SK-N-SH (cell line): ENCODE measurements around the gene SSTR3. TPM values are rescaled to one million over a fixed set of nuclear protein-coding genes. Genes with fewer than 3 reads are reported as not detected.

Source experiments
- CTCF ChIA-PET: fragments of 300-600, 350-600 bp; formaldehyde crosslinking; extraction: SDS; loops from one replicate; lab custom pipeline; 2021; lab: Yijun Ruan, JAX
- POLR2A ChIA-PET: fragments of 350-600 bp; sonication (Branson Sonifier 250); formaldehyde crosslinking; extraction: SDS; loops from one replicate; lab custom pipeline; 2020; ENCODE audit warnings: antibody characterized with exemption, inconsistent platforms; lab: Yijun Ruan, JAX
- DNase-seq: peaks from one replicate; pipeline ENCODE4 v3.0.0; 2012
- H2AFZ ChIP-seq: fragments of 200-600 bp; sonication (generic); 2 replicates; pipeline ENCODE4 v1.8.1; 2016; ENCODE audit warnings: antibody characterized with exemption, mild to moderate bottlenecking, low read depth
- H3F3A ChIP-seq: fragments of 200-600 bp; sonication (generic); replicated peaks from 2 replicates; pipeline ENCODE3; 2016; ENCODE audit warnings: antibody characterized with exemption, mild to moderate bottlenecking; ENCODE audit not compliant: insufficient read depth
- H3K27ac ChIP-seq, 2 experiments: fragments of 200-500 bp in 1 of 2; fragments of 200-600 bp in 1 of 2; sonication (Bioruptor generic) in 1 of 2; sonication (generic), shearing (Covaris generic) in 1 of 2; 2 replicates each; pipeline versions ENCODE4 v1.5.1 to v1.6.1; 2014 to 2016; ENCODE audit warnings: low read depth in 2 of 2, inconsistent platforms in 1 of 2, low read length in 1 of 2, mild to moderate bottlenecking in 1 of 2, mixed read lengths in 1 of 2
- H3K27me3 ChIP-seq: fragments of 200-600 bp; sonication (generic), shearing (Covaris generic); 2 replicates; pipeline ENCODE4 v1.6.1; 2016; ENCODE audit warnings: mixed run types; ENCODE audit not compliant: insufficient read depth
- H3K36me3 ChIP-seq, 2 experiments: fragments of 200-500 bp in 1 of 2; fragments of 200-600 bp in 1 of 2; sonication (Bioruptor generic) in 1 of 2; sonication (generic) in 1 of 2; replicated peaks in 1 of 2; 2 replicates each; pipeline versions ENCODE3 to v1.5.1; 2014 to 2016; ENCODE audit warnings: low read length in 1 of 2, mild to moderate bottlenecking in 1 of 2; ENCODE audit not compliant: insufficient read depth in 2 of 2, control insufficient read depth in 1 of 2
- H3K4me1 ChIP-seq, 2 experiments: fragments of 200-500 bp in 1 of 2; fragments of 200-600 bp in 1 of 2; sonication (Bioruptor generic) in 1 of 2; sonication (generic), shearing (Covaris generic) in 1 of 2; 2 replicates each; pipeline versions ENCODE4 v1.5.1 to v1.6.1; 2014 to 2016; ENCODE audit warnings: low read depth in 1 of 2, low read length in 1 of 2, mixed run types in 1 of 2; ENCODE audit not compliant: insufficient read depth in 2 of 2, control insufficient read depth in 1 of 2
- H3K4me2 ChIP-seq: fragments of 200-600 bp; sonication (generic), shearing (Covaris generic); 2 replicates; pipeline ENCODE4 v1.6.1; 2017; ENCODE audit warnings: mixed run types
- H3K4me3 ChIP-seq, 2 experiments: fragments of 200-500 bp in 1 of 2; fragments of 200-600 bp in 1 of 2; sonication (Bioruptor generic) in 1 of 2; sonication (generic), shearing (Covaris generic) in 1 of 2; 2 replicates each; pipeline versions ENCODE4 v1.5.1 to v1.8.1; 2014 to 2016; ENCODE audit warnings: low read depth in 2 of 2, inconsistent platforms in 1 of 2, low read length in 1 of 2, mild to moderate bottlenecking in 1 of 2, mixed read lengths in 1 of 2, moderate library complexity in 1 of 2
- H3K79me2 ChIP-seq: fragments of 200-600 bp; sonication (generic); 2 replicates; pipeline ENCODE4 v1.8.1; 2017; ENCODE audit warnings: mild to moderate bottlenecking; ENCODE audit not compliant: insufficient read depth
- H3K9ac ChIP-seq: fragments of 200-600 bp; sonication (generic); 2 replicates; pipeline ENCODE4 v1.6.1; 2017; ENCODE audit warnings: mixed run types
- H3K9me2 ChIP-seq: fragments of 200-600 bp; sonication (generic); 2 replicates; pipeline ENCODE4 v1.6.1; 2017; ENCODE audit warnings: mixed run types
- H3K9me3 ChIP-seq: fragments of 200-600 bp; sonication (generic); 2 replicates; pipeline ENCODE4 v1.6.1; 2017; ENCODE audit warnings: mixed run types, mild to moderate bottlenecking, moderate library complexity
- H4K20me1 ChIP-seq: fragments of 200-600 bp; sonication (generic); 2 replicates; pipeline ENCODE4 v1.6.1; 2017; ENCODE audit warnings: mild to moderate bottlenecking, mixed run types; ENCODE audit not compliant: insufficient read depth
- ELF1 ChIP-seq: IDR thresholded peaks from 2 replicates; pipeline ENCODE4 v1.4.0; 2012
- GABPA ChIP-seq: IDR thresholded peaks from 2 replicates; pipeline ENCODE4 v1.4.0; 2012; ENCODE audit warnings: low read depth, mild to moderate bottlenecking
- IRF3 ChIP-seq: fragments of 150-350 bp; IDR thresholded peaks from 2 replicates; pipeline ENCODE4 v1.6.1; 2016; ENCODE audit warnings: mild to moderate bottlenecking, low read depth, low read length
- MAX ChIP-seq: IDR thresholded peaks from 2 replicates; pipeline ENCODE4 v1.4.0; 2012; ENCODE audit warnings: low read depth
- PBX3 ChIP-seq: IDR thresholded peaks from 2 replicates; pipeline ENCODE4; 2012
- RAD21 ChIP-seq: IDR thresholded peaks from 2 replicates; pipeline ENCODE4 v1.6.1; 2012; ENCODE audit warnings: mild to moderate bottlenecking, low read length
- REST ChIP-seq: IDR thresholded peaks from 2 replicates; pipeline ENCODE4 v1.6.1; 2012; ENCODE audit warnings: mild to moderate bottlenecking, low read depth, low read length, moderate library complexity
- RFX5 ChIP-seq: IDR thresholded peaks from 2 replicates; pipeline ENCODE4 v1.6.1; 2012; ENCODE audit warnings: mild to moderate bottlenecking, improper control_type of control experiment, low read length
- SIN3A ChIP-seq: IDR thresholded peaks from 2 replicates; pipeline ENCODE4 v1.6.1; 2012; ENCODE audit warnings: low read depth, mild to moderate bottlenecking, low read length, moderate library complexity, borderline replicate concordance
- SMC3 ChIP-seq: IDR thresholded peaks from 2 replicates; pipeline ENCODE4 v1.6.1; 2012; ENCODE audit warnings: low read depth, low read length, improper control_type of control experiment
- TEAD4 ChIP-seq: IDR thresholded peaks from 2 replicates; pipeline ENCODE4 v1.4.0; 2012; ENCODE audit warnings: mild to moderate bottlenecking, borderline replicate concordance; ENCODE audit not compliant: insufficient read depth
- YY1 ChIP-seq: IDR thresholded peaks from 2 replicates; pipeline ENCODE4 v1.4.0; 2012; ENCODE audit warnings: low read depth, mild to moderate bottlenecking
- WGBS: methylation state at CpG from one replicate; pipeline ENCODE4 v1.1.6; 2017; ENCODE audit warnings: low lambda C conversion rate; 5-methylcytosine and 5-hydroxymethylcytosine counted together
- polyA plus RNA-seq, 3 experiments: library from polyadenylated mRNA; depleted of rRNA; stranded (reverse); fragments of >200 nt; gene quantifications; 2 replicates each; pipeline ENCODE4 v1.2.3, GENCODE V29; 2012

Gene SSTR3
- polyA plus RNA-seq, 1 of the 3 experiments (the other 2 are of a cell fraction): not detected

- TF ChIP-seq REST (no peak), ELF1 (no peak), RFX5 (no peak)
- TF ChIP-seq, all 33 proteins: peak for 0
These were observed 11.8 kb upstream of the SSTR3 start (continued) for GRCh38 chr22:37223965-37224551.

GRCh38 chr22:37222440-37222971 lies 10.2 kb upstream of the SSTR3 start:
- POLR2A ChIA-PET: no interaction called here
- CTCF ChIA-PET: interaction anchor here (0.9 to 3.4 kb wide), 2 partner anchors 23 to 37 kb away, joined by 3 to 10 read pairs; no protein-coding TSS in a partner anchor
- Histone ChIP-seq H4K20me1 (no peaks in the 10 kb centered on the region), H3K36me3 (no peaks in the 10 kb centered on the region), H2AFZ (no peak overlapping the region), H3K9me2 (no peaks in the 10 kb centered on the region), H3K4me3 (no peak overlapping the region), H3K27me3 (no peaks in the 10 kb centered on the region; the same call in 1 of the 2 replicates), H3K9me3 (no peaks in the 10 kb centered on the region), H3K4me2 (no peak overlapping the region), H3K4me1 (no peaks in the 10 kb centered on the region), H3F3A (peaks cover 5% of the 10 kb centered on the region), H3K27ac (no peak overlapping the region), H3K79me2 (no peaks in the 10 kb centered on the region), H3K9ac (no peak overlapping the region)
- DNase-seq: no peak
- no peak for TF ChIP-seq IRF3
- WGBS: 80% methylated on average over 7 of the region's 8 CpGs

- peaks cover 5% of the 10 kb centered on the region for H3F3A ChIP-seq
- H3K27me3 ChIP-seq: no peaks in the 10 kb centered on the region; the same call in 1 of the 2 replicates
- no peaks in the 10 kb centered on the region for H3K36me3 ChIP-seq
- POLR2A ChIA-PET: no interaction called here
- no peak overlapping the region for H3K27ac ChIP-seq
- DNase-seq: no peak
- H3K9me2 ChIP-seq: no peaks in the 10 kb centered on the region
- no peak overlapping the region for H3K4me3 ChIP-seq
- no peaks in the 10 kb centered on the region for H3K79me2 ChIP-seq
- no peaks in the 10 kb centered on the region for H3K9me3 ChIP-seq
- H3K4me1 ChIP-seq: no peaks in the 10 kb centered on the region
- H3K9ac ChIP-seq: no peak overlapping the region
- no peaks in the 10 kb centered on the region for H4K20me1 ChIP-seq
- H2AFZ ChIP-seq: no peak overlapping the region
- CTCF ChIA-PET: interaction anchor here (0.9 kb wide), 1 partner anchor 38 kb away, joined by 3 read pairs; no protein-coding TSS in a partner anchor
- H3K4me2 ChIP-seq: no peak overlapping the region
- WGBS: 87% methylated on average over 10 of the region's 10 CpGs
- TF ChIP-seq TEAD4 (no peak), RAD21 (no peak), GABPA (no peak), SMC3 (no peak), MAX (no peak), SIN3A (no peak), PBX3 (no peak), REST (no peak), YY1 (no peak)
These were observed 9.4 kb upstream of the SSTR3 start for GRCh38 chr22:37221424-37222333.
